Measurements from ENCODE around the gene TSACC. TPM values are rescaled to one million over a fixed set of nuclear protein-coding genes. Genes with fewer than 3 reads are reported as not detected.
A peak's percentile ranks its signal among the peaks of the same experiment; 100 is the strongest.

Gene TSACC
- total RNA-seq, 1 experiment from 2014 or later: 0.51 TPM

DNA sequence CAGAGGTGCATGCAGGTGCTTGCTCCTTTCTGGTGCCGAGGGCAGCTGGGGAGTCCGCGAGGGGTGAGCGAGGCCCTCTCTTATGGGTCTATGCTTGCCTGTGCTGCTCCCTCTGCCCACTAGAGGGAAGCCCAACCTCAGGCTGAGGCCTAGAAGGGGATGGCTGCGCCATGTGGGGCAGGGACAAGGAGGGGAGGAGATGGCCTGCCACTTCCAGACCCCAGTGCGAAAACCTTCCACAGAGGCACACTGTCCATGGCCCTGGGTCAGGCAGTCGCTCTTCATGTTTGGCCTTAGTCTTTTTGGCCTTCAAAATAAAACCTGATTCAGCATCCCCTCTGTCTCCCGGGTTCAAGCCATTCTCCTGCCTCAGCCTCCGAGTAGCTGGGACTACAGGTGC is 44.7 kb downstream of the TSACC start:
- no peak overlapping the region for H3K4me2 ChIP-seq (ENCODE audit: low read length)
- CTCF ChIA-PET: interaction anchor here (0.6 to 1.6 kb wide), 3 partner anchors 59 to 63 kb away, joined by 3 to 12 read pairs (median 8); no protein-coding TSS in a partner anchor
- TF ChIP-seq, protein P1, sequence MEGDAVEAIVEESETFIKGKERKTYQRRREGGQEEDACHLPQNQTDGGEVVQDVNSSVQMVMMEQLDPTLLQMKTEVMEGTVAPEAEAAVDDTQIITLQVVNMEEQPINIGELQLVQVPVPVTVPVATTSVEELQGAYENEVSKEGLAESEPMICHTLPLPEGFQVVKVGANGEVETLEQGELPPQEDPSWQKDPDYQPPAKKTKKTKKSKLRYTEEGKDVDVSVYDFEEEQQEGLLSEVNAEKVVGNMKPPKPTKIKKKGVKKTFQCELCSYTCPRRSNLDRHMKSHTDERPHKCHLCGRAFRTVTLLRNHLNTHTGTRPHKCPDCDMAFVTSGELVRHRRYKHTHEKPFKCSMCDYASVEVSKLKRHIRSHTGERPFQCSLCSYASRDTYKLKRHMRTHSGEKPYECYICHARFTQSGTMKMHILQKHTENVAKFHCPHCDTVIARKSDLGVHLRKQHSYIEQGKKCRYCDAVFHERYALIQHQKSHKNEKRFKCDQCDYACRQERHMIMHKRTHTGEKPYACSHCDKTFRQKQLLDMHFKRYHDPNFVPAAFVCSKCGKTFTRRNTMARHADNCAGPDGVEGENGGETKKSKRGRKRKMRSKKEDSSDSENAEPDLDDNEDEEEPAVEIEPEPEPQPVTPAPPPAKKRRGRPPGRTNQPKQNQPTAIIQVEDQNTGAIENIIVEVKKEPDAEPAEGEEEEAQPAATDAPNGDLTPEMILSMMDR (conservative IDR thresholded peaks at IDR 0.05; ENCODE audit: low read depth, low read length): peak; percentile 95
- TF ChIP-seq EZH2 (IDR thresholded peaks at IDR 0.05; ENCODE audit: low read length, unreplicated experiment) (no peak), EZH2phosphoT487 (IDR thresholded peaks at IDR 0.05; ENCODE audit: borderline replicate concordance, low read length) (no peak)
- no peaks in the 10 kb centered on the region for H3K9me3 ChIP-seq (ENCODE audit: low read length)
- peak; percentile 86 for DNase-seq
- no peaks in the 10 kb centered on the region for H3K27me3 ChIP-seq (ENCODE audit: low read length)
- ATAC-seq: peak; percentile 95
- peaks cover 12% of the 10 kb centered on the region; the same call in 1 of the 2 replicates for H3K4me1 ChIP-seq (ENCODE audit: insufficient read depth, low read length)
- H3K79me2 ChIP-seq (ENCODE audit: low read length): no peaks in the 10 kb centered on the region
- H3K27ac ChIP-seq (ENCODE audit: low read length): no peak overlapping the region
- H3F3A ChIP-seq (ENCODE audit: low read length, unreplicated experiment): no peaks in the 10 kb centered on the region
- H3K4me3 ChIP-seq (ENCODE audit: low read length): no peak overlapping the region
- no peaks in the 10 kb centered on the region for H4K20me1 ChIP-seq (ENCODE audit: low read length)
- peak overlapping the region; percentile 19; the same call in 1 of the 2 replicates for H2AFZ ChIP-seq (ENCODE audit: low read length)
- H3K9me2 ChIP-seq (replicated peaks; ENCODE audit: low read length): no peaks in the 10 kb centered on the region
- no peaks in the 10 kb centered on the region for H3K36me3 ChIP-seq (ENCODE audit: low read depth, low read length)
- no peak overlapping the region for H3K9ac ChIP-seq (ENCODE audit: low read length)
- no TSS peak for BruUV-seq (replicated peaks)
- intact Hi-C loops (cut with micrococcal nuclease): loop anchor here (1.0 kb wide), 1 partner anchor 226 kb away; no protein-coding TSS in a partner anchor
- POLR2A ChIA-PET (ENCODE audit: unreplicated experiment): no interaction called here

DNA sequence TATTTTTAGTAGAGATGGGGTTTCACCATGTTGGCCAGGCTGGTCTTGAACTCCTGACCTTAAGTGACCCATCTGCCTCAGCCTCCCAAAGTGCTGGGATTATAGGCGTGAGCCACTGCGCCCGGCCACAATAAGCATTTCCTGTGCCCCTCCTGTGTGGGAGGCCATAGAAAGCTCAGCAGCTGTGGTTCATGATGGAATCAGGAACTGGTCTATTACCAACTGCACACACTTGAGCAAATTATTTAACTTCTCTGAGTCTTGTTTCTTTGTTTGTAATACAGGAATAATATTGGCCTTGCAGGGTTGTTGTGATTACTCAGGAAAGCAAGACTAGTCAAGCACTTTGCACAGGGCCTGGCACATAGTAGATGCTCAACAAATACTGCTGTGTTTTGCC is 45.7 kb downstream of the TSACC start:
- Histone ChIP-seq H3F3A (ENCODE audit: low read length, unreplicated experiment) (no peaks in the 10 kb centered on the region), H3K9ac (ENCODE audit: low read length) (no peak overlapping the region), H3K79me2 (ENCODE audit: low read length) (no peaks in the 10 kb centered on the region), H3K27ac (ENCODE audit: low read length) (no peak overlapping the region), H3K9me3 (ENCODE audit: low read length) (no peaks in the 10 kb centered on the region), H3K36me3 (ENCODE audit: low read depth, low read length) (no peaks in the 10 kb centered on the region), H3K4me1 (ENCODE audit: insufficient read depth, low read length) (peaks cover 12% of the 10 kb centered on the region; the same call in 1 of the 2 replicates), H3K27me3 (ENCODE audit: low read length) (no peaks in the 10 kb centered on the region), H2AFZ (ENCODE audit: low read length) (no peak overlapping the region), H3K4me2 (ENCODE audit: low read length) (no peak overlapping the region), H3K4me3 (ENCODE audit: low read length) (no peak overlapping the region), H4K20me1 (ENCODE audit: low read length) (no peaks in the 10 kb centered on the region), H3K9me2 (replicated peaks; ENCODE audit: low read length) (no peaks in the 10 kb centered on the region)
- TF ChIP-seq, protein P1 (conservative IDR thresholded peaks at IDR 0.05; ENCODE audit: low read depth, low read length): no peak
- TF ChIP-seq EZH2phosphoT487 (IDR thresholded peaks at IDR 0.05; ENCODE audit: borderline replicate concordance, low read length): no peak
- TF ChIP-seq EZH2 (IDR thresholded peaks at IDR 0.05; ENCODE audit: low read length, unreplicated experiment): no peak
- ChIA-PET CTCF (no interaction called here), POLR2A (ENCODE audit: unreplicated experiment) (interaction anchor here (0.6 kb wide), 1 partner anchor 48 kb away, joined by 3 read pairs; no protein-coding TSS in a partner anchor)
- no peak for DNase-seq
- BruUV-seq (replicated peaks): no TSS peak
- intact Hi-C loops (cut with micrococcal nuclease): no loop called here
- ATAC-seq: no peak

DNA sequence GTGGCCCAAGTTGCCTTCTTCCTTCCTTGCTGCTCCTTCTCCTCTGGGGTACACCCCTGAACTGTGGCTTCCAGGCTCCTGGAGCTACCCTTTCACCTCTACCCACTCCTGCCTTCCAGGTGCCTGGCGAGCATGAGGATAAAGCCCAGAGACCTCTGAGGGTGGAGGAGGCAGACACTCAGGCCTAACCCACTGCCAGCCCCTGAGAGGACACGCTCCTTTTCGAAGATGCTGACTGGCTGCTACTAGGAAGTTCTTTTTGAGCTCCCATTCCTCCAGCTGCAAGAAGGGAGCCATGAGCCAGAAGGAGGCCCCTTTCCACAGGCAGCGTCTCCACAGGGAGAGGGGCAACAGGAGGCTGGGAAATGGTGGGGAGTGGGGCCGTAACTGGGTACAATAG is 46.3 kb downstream of the TSACC start:
- no TSS peak for BruUV-seq (replicated peaks)
- H3K27me3 ChIP-seq (ENCODE audit: low read length): no peaks in the 10 kb centered on the region

More for the DNA sequence above, 46.3 kb downstream of the TSACC start:
- H3K27ac ChIP-seq (ENCODE audit: low read length): no peak overlapping the region
- no peak overlapping the region for H2AFZ ChIP-seq (ENCODE audit: low read length)
- no peak overlapping the region for H3K4me3 ChIP-seq (ENCODE audit: low read length)
- no peaks in the 10 kb centered on the region for H3K9me3 ChIP-seq (ENCODE audit: low read length)
- H3K4me1 ChIP-seq (ENCODE audit: insufficient read depth, low read length): peaks cover 8% of the 10 kb centered on the region; the same call in 1 of the 2 replicates
- ATAC-seq: no peak
- no peak overlapping the region for H3K9ac ChIP-seq (ENCODE audit: low read length)
- intact Hi-C loops (cut with micrococcal nuclease): loop anchor here (1.0 kb wide), 1 partner anchor 60 kb away; no protein-coding TSS in a partner anchor
- DNase-seq: no peak
- ChIA-PET POLR2A (ENCODE audit: unreplicated experiment) (interaction anchor here (0.6 kb wide), 1 partner anchor 47 kb away, joined by 3 read pairs; no protein-coding TSS in a partner anchor), CTCF (interaction anchor here (1.6 kb wide), 1 partner anchor 61 kb away, joined by 97 read pairs; no protein-coding TSS in a partner anchor)
- H3F3A ChIP-seq (ENCODE audit: low read length, unreplicated experiment): no peaks in the 10 kb centered on the region
- no peak overlapping the region for H3K4me2 ChIP-seq (ENCODE audit: low read length)
- H3K9me2 ChIP-seq (replicated peaks; ENCODE audit: low read length): no peaks in the 10 kb centered on the region
- TF ChIP-seq EZH2phosphoT487 (IDR thresholded peaks at IDR 0.05; ENCODE audit: borderline replicate concordance, low read length): no peak
- TF ChIP-seq, protein P1 (conservative IDR thresholded peaks at IDR 0.05; ENCODE audit: low read depth, low read length): no peak
- no peak for TF ChIP-seq EZH2 (IDR thresholded peaks at IDR 0.05; ENCODE audit: low read length, unreplicated experiment)
- H3K79me2 ChIP-seq (ENCODE audit: low read length): no peaks in the 10 kb centered on the region
- H3K36me3 ChIP-seq (ENCODE audit: low read depth, low read length): no peaks in the 10 kb centered on the region
- no peaks in the 10 kb centered on the region for H4K20me1 ChIP-seq (ENCODE audit: low read length)
